CD14-positive monocyte (primary cell): ENCODE measurements around the gene SSR1. TPM values are rescaled to one million over a fixed set of nuclear protein-coding genes. Genes with fewer than 3 reads are reported as not detected.
A peak's percentile ranks its signal among the peaks of the same experiment; 100 is the strongest.

Experiments
- DNase-seq, 3 donors: peaks; one replicate each; pipeline ENCODE4 v3.0.0-alpha.2; 2011 to 2022
- H2AFZ ChIP-seq: 2 replicates; pipeline ENCODE4 v1.6.0; 2012; ENCODE audit warnings: mild to moderate bottlenecking, low read depth, low read length, inconsistent platforms; ENCODE audit not compliant: insufficient read depth, poor library complexity, severe bottlenecking
- H3K27ac ChIP-seq, 2 donors: 1 replicate in 1 of 2; 2 replicates in 1 of 2; pipeline ENCODE4 v1.5.1; 2012 to 2013; ENCODE audit warnings: low read length in 2 of 2, control low read depth in 1 of 2, inconsistent platforms in 1 of 2, low read depth in 1 of 2, mild to moderate bottlenecking in 1 of 2
- H3K27me3 ChIP-seq, 2 donors: one replicate each; pipeline versions ENCODE4 v1.6.0 to v1.6.1; 2011 to 2013; ENCODE audit warnings: low read length in 2 of 2; ENCODE audit not compliant: control insufficient read depth in 2 of 2, insufficient read depth in 2 of 2
- H3K36me3 ChIP-seq, 2 donors: replicated peaks in 1 of 2; 1 replicate in 1 of 2; 2 replicates in 1 of 2; pipeline versions ENCODE4 v1.5.1 to v1.6.1; 2012 to 2013; ENCODE audit warnings: low read length in 2 of 2, control low read depth in 1 of 2, inconsistent platforms in 1 of 2, mild to moderate bottlenecking in 1 of 2; ENCODE audit not compliant: insufficient read depth in 2 of 2, control insufficient read depth in 1 of 2
- H3K4me1 ChIP-seq, 2 donors: 1 replicate in 1 of 2; 2 replicates in 1 of 2; pipeline versions ENCODE4 v1.5.1 to v1.6.1; 2012 to 2013; ENCODE audit warnings: low read length in 2 of 2, control low read depth in 1 of 2, inconsistent platforms in 1 of 2, mild to moderate bottlenecking in 1 of 2, moderate library complexity in 1 of 2; ENCODE audit not compliant: insufficient read depth in 2 of 2, control insufficient read depth in 1 of 2
- H3K4me2 ChIP-seq: replicated peaks from 2 replicates; pipeline ENCODE3; 2012; ENCODE audit warnings: low read length, moderate library complexity, mild to moderate bottlenecking; ENCODE audit not compliant: poor library complexity, severe bottlenecking; ENCODE audit errors: extremely low read depth
- H3K4me3 ChIP-seq, 3 experiments: fragments of 200-600 bp in 1 of 3; sonication (generic) in 1 of 3; replicated peaks in 1 of 3; 1 replicate in 2 of 3; 2 replicates in 1 of 3; pipeline ENCODE4 v1.5.1; 2011 to 2013; ENCODE audit warnings: low read length in 3 of 3, mild to moderate bottlenecking in 3 of 3, control low read depth in 2 of 3, low read depth in 2 of 3, inconsistent platforms in 1 of 3, moderate library complexity in 1 of 3
- H3K79me2 ChIP-seq: 2 replicates; pipeline ENCODE4 v1.6.0; 2012; ENCODE audit warnings: mild to moderate bottlenecking, control low read depth, inconsistent platforms, low read length, moderate library complexity; ENCODE audit not compliant: insufficient read depth
- H3K9ac ChIP-seq: 2 replicates; pipeline ENCODE4 v1.6.0; 2017; ENCODE audit warnings: low read length, mild to moderate bottlenecking; ENCODE audit not compliant: insufficient read depth, poor library complexity, severe bottlenecking
- H3K9me3 ChIP-seq, 2 donors: replicated peaks in 1 of 2; 1 replicate in 1 of 2; 2 replicates in 1 of 2; pipeline versions ENCODE4 v1.5.1 to v1.6.1; 2012 to 2013; ENCODE audit warnings: low read length in 2 of 2, control low read depth in 1 of 2; ENCODE audit not compliant: control insufficient read depth in 1 of 2, insufficient read depth in 1 of 2
- H4K20me1 ChIP-seq: 2 replicates; pipeline ENCODE4 v1.6.0; 2012; ENCODE audit warnings: mild to moderate bottlenecking, low read length, control low read depth, moderate library complexity; ENCODE audit not compliant: insufficient read depth
- H3K27ac Mint-ChIP-seq, 7 donors: one replicate each; pipeline ENCODE4 v1.8.0; 2020; ENCODE audit warnings: mild to moderate bottlenecking in 7 of 7, mixed read lengths in 7 of 7, moderate library complexity in 6 of 7, inconsistent platforms in 2 of 7
- H3K27me3 Mint-ChIP-seq, 3 donors: one replicate each; pipeline ENCODE4 v1.8.0; 2021 to 2022; ENCODE audit warnings: low read depth in 3 of 3, mild to moderate bottlenecking in 3 of 3, mixed read lengths in 3 of 3, moderate library complexity in 3 of 3, inconsistent platforms in 1 of 3
- H3K36me3 Mint-ChIP-seq, 2 donors: one replicate each; pipeline ENCODE4 v1.8.0; 2020; ENCODE audit warnings: mixed read lengths in 2 of 2, inconsistent platforms in 1 of 2, mild to moderate bottlenecking in 1 of 2
- H3K4me1 Mint-ChIP-seq: one replicate; pipeline ENCODE4 v1.8.0; 2020; ENCODE audit warnings: mild to moderate bottlenecking, mixed read lengths
- H3K4me3 Mint-ChIP-seq, 2 donors: one replicate each; pipeline ENCODE4 v1.8.0; 2020; ENCODE audit warnings: mild to moderate bottlenecking in 2 of 2, mixed read lengths in 2 of 2, moderate library complexity in 1 of 2
- H3K9me3 Mint-ChIP-seq, 7 donors: one replicate each; pipeline ENCODE4 v1.8.0; 2020 to 2022; ENCODE audit warnings: mixed read lengths in 7 of 7, mild to moderate bottlenecking in 6 of 7, moderate library complexity in 6 of 7, inconsistent platforms in 2 of 7
- CTCF ChIP-seq: fragments of 200-600 bp; IDR thresholded peaks from one replicate; pipeline ENCODE4 v1.8.0; 2022; ENCODE audit warnings: antibody characterized with exemption, mild to moderate bottlenecking
- WGBS: methylation state at CpG from one replicate; pipeline ENCODE4 v1.1.5; 2013; ENCODE audit warnings: missing lambda C conversion rate; ENCODE audit not compliant: insufficient coverage; 5-methylcytosine and 5-hydroxymethylcytosine counted together
- intact Hi-C, 2 donors: fragments of 100-400 bp; cut with micrococcal nuclease; formaldehyde crosslinking; loops; one replicate each; pipeline versions ENCODE4 v1.15.0 to v1.15.1; 2023
- polyA plus RNA-seq, 3 donors: library from polyadenylated mRNA; depleted of rRNA in 1 of 3; unstranded in 2 of 3; stranded (reverse) in 1 of 3; fragments of 300-500 nt in 2 of 3; fragments of >200 nt in 1 of 3; fragmentation: Illumina TruSeq in 2 of 3; gene quantifications; 1 replicate in 2 of 3; 2 replicates in 1 of 3; pipeline ENCODE4 v1.2.3, GENCODE V29; 2012 to 2021

The SSR1 gene
- polyA plus RNA-seq, 3 donors: 59.1 to 302 (median 251) TPM

- H3K36me3 ChIP-seq: peaks cover 42 to 76% of the 10 kb centered on the region in 2 donors
- peaks cover 52 to 58% of the 10 kb centered on the region in 2 donors for H3K36me3 Mint-ChIP-seq
- WGBS: 83% methylated on average over 8 of the region's 13 CpGs
Observed at GRCh38 chr6:7241709-7242645, 71.0 kb downstream of the SSR1 start.

More at GRCh38 chr6:7241709-7242645, 71.0 kb downstream of the SSR1 start:
- TF ChIP-seq CTCF: no peak
- Mint-ChIP-seq H3K4me1 (peaks cover 30% of the 10 kb centered on the region), H3K4me3 (no peak overlapping the region), H3K9me3 (no peaks in the 10 kb centered on the region), H3K27ac (peak overlapping the region; percentile 12 to 81 (median 50)), H3K27me3 (peaks cover 0 to 3% (median 3%) of the 10 kb centered on the region in 3 donors)
- Histone ChIP-seq H3K27ac (peak overlapping the region in 1 of 2 donors; percentile 67), H3K9ac (no peak overlapping the region), H3K4me1 (peaks cover 19 to 28% of the 10 kb centered on the region in 2 donors), H3K9me3 (no peaks in the 10 kb centered on the region), H3K4me3 (no peak overlapping the region), H4K20me1 (peaks cover 76% of the 10 kb centered on the region), H3K79me2 (peaks cover 74% of the 10 kb centered on the region), H3K4me2 (no peak overlapping the region), H3K27me3 (no peaks in the 10 kb centered on the region), H2AFZ (no peak overlapping the region)
- no peak for DNase-seq
- intact Hi-C loops: loop anchor here (5.0 to 10.0 kb wide), 4 partner anchors 457 to 567 kb away; no protein-coding TSS in a partner anchor
